Large intestine (tissue), 3 donors: Measurements from ENCODE around the gene BRAP. TPM values are rescaled to one million over a fixed set of nuclear protein-coding genes. Genes with fewer than 3 reads are reported as not detected.

ENCODE experiments used
- DNase-seq, 2 donors: peaks; one replicate each; pipeline versions ENCODE4 v3.0.0 to v3.0.0-alpha.2; 2013
- H3K27ac ChIP-seq: one replicate; pipeline ENCODE4 v1.5.1; 2013; ENCODE audit warnings: low read length
- H3K27me3 ChIP-seq: 2 replicates; pipeline ENCODE4 v1.6.1; 2013; ENCODE audit warnings: low read length; ENCODE audit not compliant: control insufficient read depth, insufficient read depth
- H3K36me3 ChIP-seq: 2 replicates; pipeline ENCODE4 v1.6.1; 2013; ENCODE audit warnings: low read length; ENCODE audit not compliant: control insufficient read depth, insufficient read depth
- H3K4me1 ChIP-seq: one replicate; pipeline ENCODE4 v1.6.1; 2013; ENCODE audit warnings: low read length; ENCODE audit not compliant: control insufficient read depth, insufficient read depth
- H3K4me3 ChIP-seq: one replicate; pipeline ENCODE4 v1.5.1; 2013; ENCODE audit warnings: low read length
- H3K9me3 ChIP-seq: one replicate; pipeline ENCODE4 v1.6.1; 2013; ENCODE audit warnings: mild to moderate bottlenecking, low read depth, low read length, moderate library complexity; ENCODE audit not compliant: control insufficient read depth
- WGBS: methylation state at CpG from one replicate; pipeline ENCODE4 v1.1.5; 2013; ENCODE audit warnings: low lambda C conversion rate; ENCODE audit not compliant: insufficient coverage; 5-methylcytosine and 5-hydroxymethylcytosine counted together
- polyA plus RNA-seq: library from polyadenylated mRNA; unstranded; fragments of 120-200 nt; gene quantifications from one replicate; pipeline ENCODE4 v1.2.1, GENCODE V29; 2013

The BRAP gene
- polyA plus RNA-seq, 1 donor: 15.0 TPM

DNA sequence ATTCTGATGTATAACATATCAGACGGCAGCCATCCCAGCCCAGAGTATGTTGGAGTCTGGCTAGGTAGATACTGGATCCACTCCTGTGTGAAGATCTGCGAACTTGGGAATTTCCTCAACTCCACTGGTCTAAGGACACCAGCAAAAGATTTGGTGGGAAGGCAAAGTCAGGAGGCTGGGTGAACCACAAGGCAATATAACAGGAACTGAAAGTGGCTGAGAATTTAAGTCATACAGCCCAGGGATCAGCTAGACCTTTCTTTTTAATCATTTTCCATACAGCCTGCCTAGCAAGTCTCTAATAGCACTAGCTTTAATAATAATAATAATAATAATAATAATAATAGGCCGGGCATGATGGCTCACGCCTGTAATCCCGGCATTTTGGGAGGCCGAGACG is 34.8 kb downstream of the BRAP start:
- H3K27me3 ChIP-seq: no peaks in the 10 kb centered on the region
- no CpG with 5 or more reads among the region's 7 CpGs for WGBS
- H3K4me3 ChIP-seq: no peak overlapping the region
- DNase-seq: no peak
- no peak overlapping the region for H3K27ac ChIP-seq
- peaks cover 65% of the 10 kb centered on the region for H3K36me3 ChIP-seq
- H3K9me3 ChIP-seq: no peaks in the 10 kb centered on the region
- H3K4me1 ChIP-seq: no peaks in the 10 kb centered on the region

DNA sequence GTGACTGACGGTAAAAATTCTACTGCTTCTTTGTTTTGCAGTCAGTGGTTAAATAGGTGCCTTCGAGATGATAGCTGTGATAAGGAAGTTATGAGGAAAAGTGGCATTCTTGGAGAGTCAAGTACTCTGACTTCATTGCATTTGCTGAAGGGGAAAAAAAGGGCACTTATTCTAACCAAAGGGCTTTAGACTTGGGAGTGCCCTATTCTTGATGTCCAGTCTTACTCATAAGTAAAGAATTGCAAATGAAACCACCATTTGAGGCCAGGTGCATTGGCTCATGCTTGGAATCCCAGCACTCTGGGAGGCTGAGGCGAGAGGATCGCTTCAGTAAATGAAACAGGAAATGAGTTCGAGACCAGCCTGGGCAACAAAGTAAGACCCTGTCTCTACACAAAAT is 40.3 kb downstream of the BRAP start:
- H3K9me3 ChIP-seq: no peaks in the 10 kb centered on the region
- H3K36me3 ChIP-seq: peaks cover 50% of the 10 kb centered on the region
- no peak for DNase-seq
- WGBS: no CpG with 5 or more reads among the region's 5 CpGs
- H3K4me3 ChIP-seq: no peak overlapping the region
- H3K27ac ChIP-seq: no peak overlapping the region
- no peaks in the 10 kb centered on the region for H3K27me3 ChIP-seq
- H3K4me1 ChIP-seq: peaks cover 10% of the 10 kb centered on the region

GRCh38 chr12:111643427-111643826 is 42.3 kb downstream of the BRAP start:
- DNase-seq: peak; percentile 33 to 59
- Histone ChIP-seq H3K9me3 (no peaks in the 10 kb centered on the region), H3K4me3 (no peak overlapping the region), H3K27ac (peak overlapping the region; percentile 24), H3K36me3 (peaks cover 41% of the 10 kb centered on the region), H3K27me3 (no peaks in the 10 kb centered on the region), H3K4me1 (peaks cover 10% of the 10 kb centered on the region)
- WGBS: no CpG with 5 or more reads among the region's 3 CpGs

DNA sequence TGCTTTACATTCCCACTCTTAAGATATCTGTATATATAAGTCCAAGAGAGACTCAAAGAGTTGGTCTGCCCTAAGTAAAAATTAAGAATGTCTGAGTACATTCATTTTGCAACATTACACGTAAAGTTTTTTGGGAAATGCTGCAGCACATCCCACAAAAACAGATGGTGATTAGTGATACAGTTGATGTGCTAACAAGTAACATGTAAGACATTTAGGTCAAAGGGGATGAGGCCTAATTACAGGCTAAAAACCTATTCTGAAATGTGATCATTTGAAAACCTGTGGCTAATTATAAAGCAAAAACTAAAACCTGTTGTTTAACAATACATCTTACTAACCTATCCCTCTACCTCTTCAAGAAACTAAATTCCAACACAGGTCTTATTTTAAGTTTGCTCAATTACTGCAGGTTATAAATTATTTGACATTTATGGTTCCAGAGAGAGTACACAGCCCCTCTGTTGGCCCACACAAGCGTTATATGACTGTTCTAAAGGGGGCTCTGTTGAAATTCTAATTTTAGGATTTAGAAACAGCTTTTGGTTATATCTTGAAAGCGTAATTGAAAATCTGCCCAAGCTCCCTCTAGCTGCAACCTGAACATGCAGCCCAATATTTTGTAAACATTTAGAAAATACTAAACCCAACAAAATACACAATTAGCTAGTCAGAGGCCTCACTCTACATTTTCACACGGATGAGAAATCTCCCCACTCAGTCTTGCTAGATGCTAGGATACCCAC is 42.9 kb downstream of the BRAP start:
- Histone ChIP-seq H3K27ac (peak overlapping the region; percentile 24), H3K27me3 (no peaks in the 10 kb centered on the region), H3K4me1 (peaks cover 10% of the 10 kb centered on the region), H3K9me3 (no peaks in the 10 kb centered on the region), H3K36me3 (peaks cover 41% of the 10 kb centered on the region), H3K4me3 (no peak overlapping the region)
- 100% methylated on average over 1 of the region's 4 CpGs for WGBS
- DNase-seq: no peak

- no peaks in the 10 kb centered on the region for H3K27me3 ChIP-seq
- H3K4me3 ChIP-seq: no peak overlapping the region
- no CpG with 5 or more reads among the region's 5 CpGs for WGBS
- peaks cover 10% of the 10 kb centered on the region for H3K4me1 ChIP-seq
- no peak for DNase-seq
- H3K36me3 ChIP-seq: peaks cover 24% of the 10 kb centered on the region
- H3K27ac ChIP-seq: no peak overlapping the region
- H3K9me3 ChIP-seq: no peaks in the 10 kb centered on the region
Observed at GRCh38 chr12:111640506-111640905, 45.2 kb downstream of the BRAP start.

DNA sequence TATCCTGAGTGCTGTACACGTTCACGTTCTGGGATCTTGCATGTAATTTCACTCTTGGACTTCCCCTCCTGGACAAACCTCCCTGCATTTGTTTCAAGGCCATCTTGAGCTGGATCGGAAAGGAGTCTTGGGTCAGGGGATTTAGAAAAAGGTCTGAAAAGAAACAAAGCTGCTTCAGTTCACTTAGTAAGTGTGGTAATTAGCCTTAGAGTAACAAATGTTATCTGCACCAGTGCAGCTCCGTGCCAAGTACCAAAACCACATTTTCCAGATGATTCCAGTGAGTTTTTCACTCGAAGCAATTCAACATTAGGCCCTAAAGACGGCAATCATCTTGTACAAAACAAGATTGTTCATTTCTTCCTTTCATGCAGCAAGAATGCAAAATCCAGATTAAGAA is 47.2 kb downstream of the BRAP start:
- 80% methylated on average over 1 of the region's 6 CpGs for WGBS

DNA sequence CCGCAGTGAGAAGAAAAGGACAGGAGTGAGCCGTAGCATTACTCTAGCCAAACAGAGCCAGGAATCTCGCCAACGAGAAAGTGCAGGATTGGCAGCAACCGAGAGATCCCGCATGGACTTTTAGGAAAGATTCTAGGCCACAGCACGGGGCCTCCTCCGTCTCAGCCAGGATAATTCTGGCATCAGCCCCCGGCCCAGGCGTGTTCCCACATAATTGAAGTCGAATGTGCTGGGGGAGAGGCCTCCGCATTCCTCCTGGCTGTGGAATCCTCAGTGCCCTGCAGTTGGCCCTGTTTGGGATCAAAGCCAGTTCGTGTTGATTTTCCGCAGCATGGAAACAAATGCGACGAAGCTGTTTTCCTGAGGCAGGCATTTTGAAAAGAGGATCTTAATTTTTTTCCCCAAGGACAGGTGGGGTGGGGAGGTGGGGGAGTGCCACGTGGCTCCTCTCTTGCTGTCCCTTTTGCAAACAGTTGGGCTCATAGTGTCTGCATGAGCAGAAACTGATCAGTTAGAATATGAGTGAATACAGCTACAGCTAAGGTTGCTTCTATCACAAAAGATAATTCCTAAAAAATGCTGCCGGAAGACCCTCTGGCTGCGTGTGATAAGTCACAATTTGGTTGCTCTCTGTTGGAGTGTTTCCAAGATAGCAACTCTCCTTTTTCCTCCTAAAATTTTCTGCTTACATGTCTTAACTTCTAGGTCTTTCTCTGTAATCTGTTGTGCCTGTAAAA is 49.4 kb downstream of the BRAP start:
- Histone ChIP-seq H3K27me3 (no peaks in the 10 kb centered on the region), H3K27ac (peak overlapping the region; percentile 35), H3K9me3 (no peaks in the 10 kb centered on the region), H3K4me1 (no peaks in the 10 kb centered on the region), H3K4me3 (no peak overlapping the region), H3K36me3 (no peaks in the 10 kb centered on the region)
- peak; percentile 17 to 25 for DNase-seq
- WGBS: 60% methylated on average over 1 of the region's 19 CpGs

More for the DNA sequence above, 47.2 kb downstream of the BRAP start:
- H3K27me3 ChIP-seq: no peaks in the 10 kb centered on the region
- DNase-seq: no peak
- no peak overlapping the region for H3K27ac ChIP-seq
- no peaks in the 10 kb centered on the region for H3K9me3 ChIP-seq
- peaks cover 7% of the 10 kb centered on the region for H3K4me1 ChIP-seq
- peaks cover 10% of the 10 kb centered on the region for H3K36me3 ChIP-seq
- no peak overlapping the region for H3K4me3 ChIP-seq

GRCh38 chr12:111635524-111635923 is 50.2 kb downstream of the BRAP start:
- no peak for DNase-seq
- no peak overlapping the region for H3K4me3 ChIP-seq
- H3K27ac ChIP-seq: peak overlapping the region; percentile 35
- no peaks in the 10 kb centered on the region for H3K4me1 ChIP-seq
- WGBS: no CpG with 5 or more reads among the region's 8 CpGs
- H3K9me3 ChIP-seq: no peaks in the 10 kb centered on the region
- no peaks in the 10 kb centered on the region for H3K27me3 ChIP-seq
- no peaks in the 10 kb centered on the region for H3K36me3 ChIP-seq

GRCh38 chr12:111628505-111629260 is 57.1 kb downstream of the BRAP start:
- no peaks in the 10 kb centered on the region for H3K36me3 ChIP-seq
- 50% methylated on average over 1 of the region's 7 CpGs for WGBS
- no peaks in the 10 kb centered on the region for H3K9me3 ChIP-seq
- H3K27me3 ChIP-seq: no peaks in the 10 kb centered on the region
- no peaks in the 10 kb centered on the region for H3K4me1 ChIP-seq
- no peak overlapping the region for H3K27ac ChIP-seq
- no peak for DNase-seq
- no peak overlapping the region for H3K4me3 ChIP-seq

- no peaks in the 10 kb centered on the region for H3K27me3 ChIP-seq
- no peaks in the 10 kb centered on the region for H3K36me3 ChIP-seq
- no peaks in the 10 kb centered on the region for H3K9me3 ChIP-seq
- H3K4me3 ChIP-seq: no peak overlapping the region
- H3K27ac ChIP-seq: no peak overlapping the region
- H3K4me1 ChIP-seq: no peaks in the 10 kb centered on the region
- DNase-seq: no peak
- WGBS: 100% methylated on average over 1 of the region's 6 CpGs
Observed at GRCh38 chr12:111626230-111626629, 59.5 kb downstream of the BRAP start.
